Activated naive CD8-positive, alpha-beta T cell treated with anti-CD3 and anti-CD28 coated beads, Interleukin-2, amount 50 U/mL, for 24 hours (primary cell): ENCODE measurements around the gene SLC39A7.
A peak's percentile ranks its signal among the peaks of the same experiment; 100 is the strongest.

Experiments used
- ATAC-seq: fragments of 150-1000 bp; cut with Tn5 transposase; one replicate; pipeline ENCODE4 v1.10.0; 2021
- DNase-seq: peaks from one replicate; pipeline ENCODE4 v3.0.0; 2021
- H3K27ac Mint-ChIP-seq: one replicate; pipeline ENCODE4 v1.8.0; 2021; ENCODE audit warnings: mild to moderate bottlenecking, mixed read lengths
- H3K27me3 Mint-ChIP-seq: one replicate; pipeline ENCODE4 v1.8.0; 2021; ENCODE audit warnings: mixed read lengths
- H3K36me3 Mint-ChIP-seq: one replicate; pipeline ENCODE4 v1.8.0; 2021; ENCODE audit warnings: low read depth, mixed read lengths
- H3K4me1 Mint-ChIP-seq: one replicate; pipeline ENCODE4 v1.8.0; 2021; ENCODE audit warnings: mixed read lengths
- H3K4me3 Mint-ChIP-seq: one replicate; pipeline ENCODE4 v1.8.0; 2021; ENCODE audit warnings: mild to moderate bottlenecking, moderate library complexity, mixed read lengths
- H3K9me3 Mint-ChIP-seq: one replicate; pipeline ENCODE4 v1.8.0; 2021; ENCODE audit warnings: mixed read lengths

Gene SLC39A7

DNA sequence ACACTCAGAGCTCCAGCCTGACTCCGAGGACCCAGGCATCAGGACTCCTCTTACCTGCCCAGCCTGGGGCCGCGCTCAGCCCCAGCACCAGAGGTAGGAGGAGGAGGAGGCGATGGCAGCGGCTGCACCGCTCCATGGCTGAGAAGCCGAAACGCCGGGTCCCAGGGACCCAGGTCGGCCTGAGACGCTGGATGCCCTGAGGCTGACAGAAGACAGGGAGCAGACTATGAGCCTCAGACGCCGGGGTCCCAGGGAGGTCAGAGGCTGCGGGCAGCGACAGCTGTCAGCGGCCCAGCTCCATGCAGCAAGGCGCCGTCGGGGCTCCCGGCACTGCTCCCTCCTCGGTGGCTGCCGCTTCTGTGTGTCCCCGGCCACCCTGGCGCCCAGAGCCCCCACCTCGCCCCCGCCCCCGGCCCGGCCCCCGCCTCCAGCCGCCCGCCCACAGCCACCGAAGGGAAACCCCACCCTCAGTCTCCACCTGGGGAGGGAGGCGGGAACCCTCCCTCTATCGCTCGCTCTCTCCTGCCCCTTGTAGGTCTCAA is 8.5 kb upstream of the SLC39A7 start, which contains the start of gene COL11A2:
TSS of gene COL11A2 (minus strand) at position 363 of the 542 bp plus-strand sequence. CDS start at position 136, 227 bp downstream.
- H3K4me1 Mint-ChIP-seq, result peaks cover 23% of the 10 kb centered on the region
- peaks cover 18% of the 10 kb centered on the region for H3K36me3 Mint-ChIP-seq
- peak within 1 kb of the TSS; percentile 69 for H3K4me3 Mint-ChIP-seq
- ATAC-seq (no peak), DNase-seq (no peak)
- no peaks in the 10 kb centered on the region for H3K9me3 Mint-ChIP-seq
- no peak within 1 kb of the TSS for H3K27ac Mint-ChIP-seq
- H3K27me3 Mint-ChIP-seq, result peaks cover 20% of the 10 kb centered on the region

DNA sequence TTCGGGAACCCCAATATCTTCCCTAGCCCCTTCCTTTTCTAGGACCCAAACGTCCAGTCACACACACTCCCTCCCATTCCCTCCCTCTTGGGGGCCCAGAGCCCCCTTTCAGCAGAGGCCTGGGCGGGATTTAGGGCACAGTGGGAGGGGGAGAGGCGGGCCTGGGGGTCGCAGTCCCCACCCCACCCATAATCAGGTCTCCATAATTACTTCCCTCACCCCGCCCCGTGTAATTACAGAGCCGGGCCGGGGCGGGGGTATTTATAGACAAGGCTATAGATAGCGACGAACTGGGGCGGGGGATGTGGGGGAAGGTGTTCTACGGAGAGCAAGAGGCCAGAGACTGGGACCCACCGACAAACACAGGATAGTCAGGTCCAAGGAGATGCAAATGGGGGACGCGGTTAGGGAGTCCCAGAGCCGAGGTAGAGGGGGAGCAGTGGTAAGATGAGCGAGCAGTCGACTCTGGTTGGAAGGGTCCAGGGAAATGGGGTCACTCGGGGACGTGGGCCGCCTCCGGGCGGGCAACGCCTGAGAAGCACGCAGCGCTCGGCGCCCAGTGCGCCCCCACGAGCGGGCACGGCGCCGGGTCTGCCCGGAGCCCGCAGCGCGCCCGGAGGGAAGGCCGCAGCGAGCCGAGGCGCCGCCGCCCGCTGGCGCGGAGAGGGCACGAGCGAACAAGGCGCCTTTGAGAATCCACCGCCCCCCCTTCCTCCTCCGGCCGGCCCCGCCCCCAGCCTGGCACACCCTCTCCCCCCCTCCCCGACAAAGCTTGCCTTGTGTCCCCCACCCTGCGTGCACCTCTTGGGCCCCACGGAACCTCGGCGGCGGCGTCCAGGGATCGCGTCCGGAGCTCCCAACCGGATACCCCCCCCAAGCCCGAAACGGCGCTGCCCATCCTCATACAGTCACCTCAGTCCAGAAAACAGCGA is 7.7 kb upstream of the SLC39A7 start:
- DNase-seq (no peak), ATAC-seq (no peak)
- peak overlapping the region; percentile 69 for H3K4me3 Mint-ChIP-seq
- peaks cover 18% of the 10 kb centered on the region for H3K36me3 Mint-ChIP-seq
- no peaks in the 10 kb centered on the region for H3K9me3 Mint-ChIP-seq
- peaks cover 18% of the 10 kb centered on the region for H3K27me3 Mint-ChIP-seq
- H3K27ac Mint-ChIP-seq, result no peak overlapping the region
- H3K4me1 Mint-ChIP-seq, result peaks cover 30% of the 10 kb centered on the region

DNA sequence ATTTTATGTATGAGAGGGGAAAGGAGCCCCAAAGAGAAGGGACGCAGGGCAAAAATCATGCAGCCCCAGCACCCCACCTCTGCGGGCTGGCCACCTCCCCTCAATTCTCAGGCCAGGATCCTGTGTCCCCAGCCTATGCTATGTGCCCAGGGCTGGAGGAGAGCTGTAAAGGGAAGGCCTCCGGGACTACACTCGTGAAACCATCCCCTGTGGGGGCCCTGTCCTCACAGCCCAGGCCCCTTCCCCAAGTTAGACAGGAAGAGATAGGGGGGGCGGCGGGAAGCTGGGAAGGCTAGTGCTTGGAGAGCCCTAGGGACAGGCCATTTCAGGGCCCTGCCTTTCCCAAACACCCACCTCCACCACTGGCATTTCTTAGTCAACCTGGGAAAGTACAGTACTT is 7.0 kb upstream of the SLC39A7 start:
- peaks cover 18% of the 10 kb centered on the region for H3K36me3 Mint-ChIP-seq
- ATAC-seq (no peak), DNase-seq (no peak)
- H3K4me3 Mint-ChIP-seq, result no peak overlapping the region
- peaks cover 18% of the 10 kb centered on the region for H3K27me3 Mint-ChIP-seq
- H3K4me1 Mint-ChIP-seq, result peaks cover 36% of the 10 kb centered on the region
- no peaks in the 10 kb centered on the region for H3K9me3 Mint-ChIP-seq
- H3K27ac Mint-ChIP-seq, result no peak overlapping the region

DNA sequence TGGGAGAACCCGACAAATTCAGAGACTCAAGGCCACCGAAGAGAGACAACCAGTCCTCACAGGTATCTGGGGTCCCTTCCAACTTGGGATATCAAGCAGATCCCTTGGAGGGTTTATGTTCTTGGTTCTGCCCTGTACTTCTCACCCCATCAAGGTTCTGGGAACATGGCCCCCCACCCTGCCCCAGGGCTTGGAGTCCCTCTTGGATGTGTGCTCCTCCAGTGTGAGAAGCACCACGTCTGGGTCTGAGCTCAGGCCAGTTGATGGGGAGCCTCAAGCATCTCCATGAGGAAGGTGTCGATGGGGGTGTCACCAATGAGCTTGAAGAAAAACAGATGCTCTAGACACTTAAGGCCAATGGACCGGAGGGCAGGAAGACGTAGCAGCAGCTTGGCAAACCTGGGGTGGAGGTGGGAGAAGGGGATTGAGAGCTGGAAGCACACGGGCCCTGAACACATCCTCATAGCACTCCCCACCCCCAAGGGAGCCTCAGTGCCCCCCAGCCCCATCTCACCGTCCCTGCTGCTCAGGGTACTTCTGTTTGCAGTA is 6.2 kb upstream of the SLC39A7 start:
- ATAC-seq, result no peak
- Mint-ChIP-seq H3K36me3 (peaks cover 21% of the 10 kb centered on the region), H3K4me1 (peaks cover 42% of the 10 kb centered on the region), H3K4me3 (no peak overlapping the region), H3K9me3 (no peaks in the 10 kb centered on the region), H3K27ac (no peak overlapping the region), H3K27me3 (peaks cover 18% of the 10 kb centered on the region)
- no peak for DNase-seq

DNA sequence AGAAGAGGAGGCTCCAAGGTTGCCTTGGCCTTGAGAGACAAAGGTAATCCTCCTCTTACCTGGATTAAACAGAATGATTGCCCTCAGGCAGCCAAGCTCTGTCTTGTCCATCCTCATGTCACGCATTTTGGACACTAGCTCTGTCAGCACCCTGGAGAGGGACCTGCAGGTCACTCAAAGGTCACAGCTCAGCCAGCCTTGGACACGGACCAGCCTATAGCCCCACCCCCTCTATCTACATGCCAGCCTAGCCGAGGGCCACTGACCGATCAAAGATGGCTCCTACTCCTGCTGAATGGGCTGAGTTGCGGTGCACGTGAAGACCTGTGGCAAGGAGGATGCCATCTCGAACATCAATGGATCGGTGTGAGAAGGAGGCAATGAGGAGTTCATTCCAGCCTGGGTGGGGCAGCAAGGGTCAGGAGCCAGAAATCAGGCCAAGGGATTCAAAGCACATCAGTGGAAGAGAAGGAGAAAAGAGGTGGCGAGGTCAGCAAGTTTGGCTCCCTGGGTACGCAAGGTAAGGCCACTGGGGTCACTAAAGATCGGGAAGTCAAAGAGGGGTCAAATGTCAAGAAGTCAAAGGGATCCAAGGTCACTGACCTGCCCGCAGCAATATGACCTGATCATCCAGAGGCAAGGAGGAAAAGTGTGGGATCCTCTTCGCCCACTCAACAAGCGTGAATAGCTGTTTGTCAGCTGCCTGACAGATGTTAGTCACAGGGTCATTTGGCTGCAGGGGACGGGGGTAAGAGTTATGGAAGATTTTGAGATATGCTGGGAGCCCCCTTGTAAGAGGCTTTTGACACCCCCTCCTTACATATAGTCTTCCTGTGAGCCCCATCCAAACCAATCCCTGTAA is 5.1 kb upstream of the SLC39A7 start:
- H3K27ac Mint-ChIP-seq, result no peak overlapping the region

DNA sequence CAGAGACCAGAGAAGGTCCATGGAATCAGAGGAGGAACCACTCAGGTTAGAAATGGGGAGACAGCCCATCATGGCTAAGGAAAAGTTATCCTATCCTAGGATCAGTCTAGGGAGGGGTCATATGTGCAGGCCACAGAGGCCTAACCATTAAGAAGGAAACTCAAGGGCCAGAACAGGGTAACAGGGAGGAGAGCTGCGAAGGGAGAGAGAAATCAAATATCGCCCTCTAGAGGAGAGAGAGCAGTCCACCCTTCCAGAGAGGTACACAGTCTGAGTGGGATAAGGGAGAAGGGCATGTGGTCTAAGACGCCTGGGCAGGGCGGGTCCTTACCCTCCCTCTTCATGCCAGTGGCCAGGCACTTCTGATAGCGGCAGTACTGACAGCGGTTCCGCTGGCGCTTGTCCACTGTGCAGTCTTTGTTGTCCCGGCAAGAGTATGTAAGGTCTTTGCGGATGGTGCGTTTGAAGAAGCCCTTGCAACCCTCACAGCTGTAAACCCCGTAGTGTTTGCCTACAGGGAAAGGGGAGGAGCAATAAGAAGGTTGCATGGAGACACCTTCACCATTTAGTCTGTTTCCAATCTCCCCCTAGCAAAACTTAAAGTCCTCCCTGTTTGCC is 3.1 kb upstream of the SLC39A7 start:
- DNase-seq (no peak), ATAC-seq (peak; percentile 62)
- peak overlapping the region; percentile 52 for H3K4me3 Mint-ChIP-seq
- peak overlapping the region; percentile 93 for H3K27ac Mint-ChIP-seq
- H3K36me3 Mint-ChIP-seq, result peaks cover 38% of the 10 kb centered on the region
- H3K9me3 Mint-ChIP-seq, result no peaks in the 10 kb centered on the region
- H3K4me1 Mint-ChIP-seq, result peaks cover 56% of the 10 kb centered on the region
- peaks cover 2% of the 10 kb centered on the region for H3K27me3 Mint-ChIP-seq

More for the DNA sequence above, 5.1 kb upstream of the SLC39A7 start:
- ATAC-seq (no peak), DNase-seq (no peak)
- Mint-ChIP-seq H3K9me3 (no peaks in the 10 kb centered on the region), H3K4me3 (no peak overlapping the region), H3K27me3 (peaks cover 13% of the 10 kb centered on the region), H3K4me1 (peaks cover 46% of the 10 kb centered on the region), H3K36me3 (peaks cover 21% of the 10 kb centered on the region)

DNA sequence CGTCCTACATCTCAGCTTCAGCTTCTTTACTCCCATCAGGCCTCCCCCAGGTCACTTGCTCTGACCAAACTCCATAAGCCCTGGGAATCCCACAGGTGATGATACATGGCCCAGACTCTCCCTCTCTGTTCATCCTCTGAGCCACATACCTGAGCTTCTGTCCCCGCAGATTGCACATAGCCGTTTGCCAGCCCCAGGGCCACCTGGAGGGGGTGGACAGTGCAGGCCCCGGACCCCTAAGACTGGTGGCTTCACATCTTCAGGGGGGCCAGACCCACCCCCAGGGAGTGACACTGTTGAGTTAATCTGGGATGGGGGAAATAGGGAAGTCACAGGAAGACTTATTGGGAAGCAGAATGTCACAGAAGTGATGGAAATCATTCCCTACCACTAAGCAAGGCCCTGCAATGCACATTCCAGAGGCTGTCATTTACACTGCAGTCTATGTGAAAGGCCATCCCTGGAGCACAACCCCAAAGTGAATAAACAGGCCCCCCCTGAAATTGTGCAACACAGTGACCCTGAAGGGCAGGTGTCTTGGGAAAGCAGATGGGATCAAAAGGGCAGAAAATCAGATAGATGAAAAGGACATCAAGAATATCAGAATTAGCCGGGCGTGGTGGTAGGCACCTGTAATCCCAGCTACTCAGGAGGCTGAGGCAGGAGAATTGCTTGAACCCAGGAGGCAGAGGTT is 2.4 kb upstream of the SLC39A7 start:
- ATAC-seq (no peak), DNase-seq (no peak)
- Mint-ChIP-seq H3K27ac (peak overlapping the region; percentile 93), H3K4me1 (peaks cover 60% of the 10 kb centered on the region), H3K27me3 (no peaks in the 10 kb centered on the region), H3K4me3 (peak overlapping the region; percentile 99), H3K36me3 (peaks cover 46% of the 10 kb centered on the region), H3K9me3 (no peaks in the 10 kb centered on the region)

DNA sequence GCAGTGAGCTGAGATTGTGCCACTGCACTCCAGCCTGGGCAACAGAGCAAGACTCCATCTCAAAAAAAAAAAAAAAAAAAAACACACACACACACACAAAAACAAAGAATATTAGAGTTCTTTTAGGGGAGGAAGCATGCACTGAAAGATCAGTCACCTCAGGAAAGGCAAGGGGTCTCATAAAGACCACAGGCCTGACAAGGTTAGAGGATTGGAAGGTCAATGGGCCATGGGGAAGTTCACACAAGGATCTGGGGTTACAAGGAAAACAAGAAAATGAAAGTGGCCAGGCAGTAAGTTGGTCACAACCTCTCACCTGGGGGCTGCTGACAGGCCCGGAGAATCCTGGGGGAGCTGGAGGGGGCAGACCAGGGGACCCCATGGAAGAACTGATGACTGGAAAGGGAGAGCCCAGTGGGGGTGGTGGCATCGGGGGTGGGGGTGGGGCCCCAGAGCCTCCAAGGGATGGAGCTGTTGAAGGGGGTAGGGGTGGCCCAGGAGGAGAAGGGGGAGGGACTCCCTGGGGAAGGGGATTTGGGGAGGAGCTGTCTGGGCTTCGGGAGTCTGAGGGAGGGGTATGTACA is 1.7 kb upstream of the SLC39A7 start:
- Mint-ChIP-seq H3K9me3 (no peaks in the 10 kb centered on the region), H3K36me3 (peaks cover 52% of the 10 kb centered on the region), H3K27ac (peak overlapping the region; percentile 93), H3K4me1 (peaks cover 60% of the 10 kb centered on the region), H3K4me3 (peak overlapping the region; percentile 99), H3K27me3 (no peaks in the 10 kb centered on the region)
- DNase-seq (no peak), ATAC-seq (no peak)

DNA sequence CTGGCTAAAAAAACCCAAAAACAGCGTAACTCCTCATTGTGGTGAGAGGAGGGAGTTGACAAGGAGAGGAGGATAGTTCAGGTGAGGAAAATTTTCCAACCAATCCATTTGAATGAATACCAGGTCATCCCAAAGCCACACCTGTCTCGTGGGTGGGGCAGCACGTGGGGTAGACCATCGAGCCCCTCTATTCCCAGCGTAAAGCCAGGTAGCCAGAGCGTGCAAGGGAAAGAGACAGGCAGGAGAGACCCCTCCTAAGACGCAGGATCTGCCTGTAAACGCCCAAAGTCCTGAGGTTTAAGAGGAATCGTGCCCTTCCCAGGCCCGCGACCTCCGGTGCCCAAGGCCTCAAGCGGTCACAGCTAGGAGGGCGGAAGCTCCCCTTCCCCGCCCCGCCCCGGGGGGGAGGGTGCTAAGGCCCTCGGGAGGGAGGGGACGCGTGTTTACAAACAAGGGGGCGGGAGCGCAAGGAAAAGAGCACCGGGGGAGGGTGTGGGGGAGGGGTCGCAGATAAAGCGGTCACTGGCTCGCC is 914 bp upstream of the SLC39A7 start:
- DNase-seq, result peak; percentile 78
- H3K9me3 Mint-ChIP-seq, result no peaks in the 10 kb centered on the region
- ATAC-seq, result peak; percentile 27
- peak overlapping the region; percentile 99 for H3K4me3 Mint-ChIP-seq
- H3K27ac Mint-ChIP-seq, result peak overlapping the region; percentile 93
- no peaks in the 10 kb centered on the region for H3K27me3 Mint-ChIP-seq
- H3K36me3 Mint-ChIP-seq, result peaks cover 51% of the 10 kb centered on the region
- H3K4me1 Mint-ChIP-seq, result peaks cover 61% of the 10 kb centered on the region

DNA sequence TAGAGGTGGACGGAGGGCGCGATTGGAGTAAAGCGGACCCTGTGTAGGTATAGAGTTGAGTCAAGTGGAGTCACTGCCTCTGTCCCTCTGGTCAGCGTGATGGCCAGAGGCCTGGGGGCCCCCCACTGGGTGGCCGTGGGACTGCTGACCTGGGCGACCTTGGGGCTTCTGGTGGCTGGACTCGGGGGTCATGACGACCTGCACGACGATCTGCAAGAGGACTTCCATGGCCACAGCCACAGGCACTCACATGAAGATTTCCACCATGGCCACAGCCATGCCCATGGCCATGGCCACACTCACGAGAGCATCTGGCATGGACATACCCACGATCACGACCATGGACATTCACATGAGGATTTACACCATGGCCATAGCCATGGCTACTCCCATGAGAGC is 479 bp downstream of the SLC39A7 start:
- Mint-ChIP-seq H3K36me3 (peaks cover 43% of the 10 kb centered on the region), H3K9me3 (no peaks in the 10 kb centered on the region), H3K4me3 (peak overlapping the region; percentile 99), H3K27ac (peak overlapping the region; percentile 98), H3K27me3 (no peaks in the 10 kb centered on the region), H3K4me1 (peaks cover 74% of the 10 kb centered on the region)
- no peak for DNase-seq
- no peak for ATAC-seq

DNA sequence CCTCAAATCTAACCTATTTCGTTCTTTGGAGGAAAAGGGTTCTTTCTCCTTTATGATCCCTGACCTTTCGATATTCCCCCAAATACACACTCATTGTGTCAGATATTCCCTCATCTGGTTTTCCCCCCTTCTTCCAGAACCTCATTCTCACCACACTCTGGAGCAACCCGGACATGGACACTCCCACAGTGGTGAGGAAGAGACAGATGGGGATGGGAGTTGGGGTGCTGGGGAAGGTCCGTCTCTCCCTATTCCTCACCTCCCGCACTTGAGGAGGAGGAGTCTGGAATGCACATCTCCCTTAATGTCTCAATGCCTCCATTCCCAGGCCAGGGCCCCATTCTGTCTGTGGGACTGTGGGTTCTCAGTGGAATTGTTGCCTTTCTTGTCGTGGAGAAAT is 1.3 kb downstream of the SLC39A7 start:
- peaks cover 39% of the 10 kb centered on the region for H3K36me3 Mint-ChIP-seq
- H3K4me3 Mint-ChIP-seq, result peak overlapping the region; percentile 99
- H3K27ac Mint-ChIP-seq, result peak overlapping the region; percentile 98
- H3K27me3 Mint-ChIP-seq, result no peaks in the 10 kb centered on the region
- H3K9me3 Mint-ChIP-seq, result no peaks in the 10 kb centered on the region
- H3K4me1 Mint-ChIP-seq, result peaks cover 81% of the 10 kb centered on the region
- ATAC-seq (no peak), DNase-seq (no peak)

DNA sequence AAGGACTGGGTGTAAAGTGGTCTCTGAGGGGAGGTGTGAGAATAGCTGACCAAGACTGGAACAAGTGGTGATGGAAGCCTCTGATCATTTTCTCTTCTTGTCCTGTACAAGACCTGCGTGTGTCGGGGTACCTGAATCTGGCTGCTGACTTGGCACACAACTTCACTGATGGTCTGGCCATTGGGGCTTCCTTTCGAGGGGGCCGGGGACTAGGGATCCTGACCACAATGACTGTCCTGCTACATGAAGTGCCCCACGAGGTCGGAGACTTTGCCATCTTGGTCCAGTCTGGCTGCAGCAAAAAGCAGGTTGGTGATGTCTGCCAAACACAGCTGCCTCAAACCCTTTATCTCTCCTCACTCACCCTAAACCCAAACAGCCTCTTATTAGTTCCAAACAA is 2.1 kb downstream of the SLC39A7 start:
- Mint-ChIP-seq H3K4me1 (peaks cover 77% of the 10 kb centered on the region), H3K4me3 (peak overlapping the region; percentile 99), H3K27me3 (no peaks in the 10 kb centered on the region), H3K9me3 (no peaks in the 10 kb centered on the region), H3K27ac (peak overlapping the region; percentile 42), H3K36me3 (peaks cover 39% of the 10 kb centered on the region)
- DNase-seq (no peak), ATAC-seq (no peak)
